AG04449 (cell line): ENCODE data around the gene CASP10.
"Not testable (repeated sequence)": the region's sequence is repeated elsewhere in the genome, so short reads cannot be mapped to it uniquely, and the experiment has no call there.

Source experiments
- CTCF ChIA-PET: fragments of 350-600 bp; formaldehyde crosslinking; extraction: SDS; loops from one replicate; lab custom pipeline; 2021; ENCODE audit warnings: antibody characterized with exemption; lab: Yijun Ruan, JAX
- POLR2A ChIA-PET: fragments of 400-600, 350-600 bp; formaldehyde crosslinking; extraction: SDS; loops from one replicate; lab custom pipeline; 2020; ENCODE audit warnings: antibody characterized with exemption, inconsistent platforms; lab: Yijun Ruan, JAX
- DNase-seq: peaks from one replicate; pipeline ENCODE4 v3.0.0-alpha.2; 2010; ENCODE audit warnings: low read depth, low spot score
- H3K4me3 ChIP-seq: 2 replicates; pipeline ENCODE4 v1.5.1; 2011; ENCODE audit warnings: low read depth, mild to moderate bottlenecking, control low read depth, low read length
- TF ChIP-seq, protein P1 (sequence below): IDR thresholded peaks from one replicate; pipeline ENCODE4 v1.5.1; 2011; ENCODE audit warnings: mild to moderate bottlenecking, moderate library complexity, low read length, control low read depth, inconsistent platforms; ENCODE audit not compliant: insufficient read depth; ENCODE audit errors: missing control alignments

The CASP10 gene, protein sequence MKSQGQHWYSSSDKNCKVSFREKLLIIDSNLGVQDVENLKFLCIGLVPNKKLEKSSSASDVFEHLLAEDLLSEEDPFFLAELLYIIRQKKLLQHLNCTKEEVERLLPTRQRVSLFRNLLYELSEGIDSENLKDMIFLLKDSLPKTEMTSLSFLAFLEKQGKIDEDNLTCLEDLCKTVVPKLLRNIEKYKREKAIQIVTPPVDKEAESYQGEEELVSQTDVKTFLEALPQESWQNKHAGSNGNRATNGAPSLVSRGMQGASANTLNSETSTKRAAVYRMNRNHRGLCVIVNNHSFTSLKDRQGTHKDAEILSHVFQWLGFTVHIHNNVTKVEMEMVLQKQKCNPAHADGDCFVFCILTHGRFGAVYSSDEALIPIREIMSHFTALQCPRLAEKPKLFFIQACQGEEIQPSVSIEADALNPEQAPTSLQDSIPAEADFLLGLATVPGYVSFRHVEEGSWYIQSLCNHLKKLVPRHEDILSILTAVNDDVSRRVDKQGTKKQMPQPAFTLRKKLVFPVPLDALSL

DNA sequence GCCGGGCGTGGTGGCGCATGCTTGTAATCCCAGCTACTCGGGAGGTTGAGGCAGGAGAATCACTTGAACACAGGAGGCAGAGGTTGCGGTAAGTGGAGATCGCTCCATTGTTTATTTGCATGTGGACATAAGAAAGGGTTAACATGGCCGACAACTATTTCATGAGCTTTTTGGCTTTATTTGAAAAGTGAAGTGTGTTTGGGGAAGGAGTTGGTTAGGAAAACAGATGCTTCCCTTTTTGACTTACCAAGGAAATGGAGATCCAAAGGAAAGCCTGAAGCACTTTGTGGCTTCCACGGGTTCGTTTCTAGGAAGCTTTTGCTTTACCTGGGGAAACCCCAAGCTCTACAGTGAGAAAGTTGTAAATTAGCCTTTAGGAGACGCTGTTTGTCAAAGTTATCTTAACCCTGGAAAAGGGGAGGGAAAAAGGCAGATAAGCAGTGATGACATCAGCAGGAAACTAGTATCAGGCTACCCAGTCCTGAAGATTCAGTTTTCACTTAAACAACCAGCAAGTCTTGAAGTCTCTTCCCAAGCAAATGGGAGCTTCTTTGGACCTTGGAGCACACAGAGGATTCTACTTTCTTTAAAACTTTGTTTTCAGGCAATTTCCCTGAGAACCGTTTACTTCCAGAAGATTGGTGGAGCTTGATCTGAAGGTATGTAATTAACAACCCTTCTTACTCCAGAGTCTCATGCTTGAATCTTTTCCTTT lies at the start of gene CASP10:
CASP10 (plus strand) TSS at position 492 of the 715 bp plus-strand sequence. CDS start 2,637 bp downstream, outside the sequence.
- POLR2A ChIA-PET = interaction anchor here (1.2 kb wide), 1 partner anchor 294 kb away, joined by 3 read pairs; the partner anchor contains the start of genes NIF3L1 and PPIL3

DNA sequence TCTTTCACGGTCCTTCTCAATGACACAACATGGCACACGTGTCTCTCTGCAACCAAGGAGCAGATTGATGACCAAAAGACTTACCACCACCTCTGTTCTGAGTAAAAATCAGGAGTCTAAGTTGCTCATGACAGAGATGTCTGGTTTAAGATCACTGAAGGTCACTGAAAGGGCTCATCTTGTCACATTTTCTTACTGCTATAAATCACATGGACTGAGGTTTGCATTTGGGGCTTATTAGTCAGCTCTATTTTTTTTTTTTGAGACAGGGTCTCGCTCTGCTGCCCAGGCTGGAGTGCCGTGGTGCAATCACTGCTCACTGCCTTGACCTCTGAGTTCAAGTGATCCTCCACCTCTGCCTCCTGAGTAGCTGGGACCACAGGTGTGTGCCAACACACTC lies 47.6 kb upstream of the CASP10 start:
- ChIA-PET POLR2A (interaction anchor here (0.8 kb wide), 1 partner anchor 13 kb away, joined by 4 read pairs; no protein-coding TSS in a partner anchor), CTCF (interaction anchor here (1.0 to 1.4 kb wide), 2 partner anchors 12 to 24 kb away, joined by 3 read pairs; no protein-coding TSS in a partner anchor)

More for the DNA sequence above, at the start of gene CASP10:
- CTCF ChIA-PET = interaction anchor here (0.9 to 2.9 kb wide), 7 partner anchors 9 to 281 kb away, joined by 3 to 19 read pairs (median 6); no protein-coding TSS in a partner anchor
- no peak for DNase-seq
- no peak within 1 kb of the TSS for H3K4me3 ChIP-seq
- TF ChIP-seq, protein P1, sequence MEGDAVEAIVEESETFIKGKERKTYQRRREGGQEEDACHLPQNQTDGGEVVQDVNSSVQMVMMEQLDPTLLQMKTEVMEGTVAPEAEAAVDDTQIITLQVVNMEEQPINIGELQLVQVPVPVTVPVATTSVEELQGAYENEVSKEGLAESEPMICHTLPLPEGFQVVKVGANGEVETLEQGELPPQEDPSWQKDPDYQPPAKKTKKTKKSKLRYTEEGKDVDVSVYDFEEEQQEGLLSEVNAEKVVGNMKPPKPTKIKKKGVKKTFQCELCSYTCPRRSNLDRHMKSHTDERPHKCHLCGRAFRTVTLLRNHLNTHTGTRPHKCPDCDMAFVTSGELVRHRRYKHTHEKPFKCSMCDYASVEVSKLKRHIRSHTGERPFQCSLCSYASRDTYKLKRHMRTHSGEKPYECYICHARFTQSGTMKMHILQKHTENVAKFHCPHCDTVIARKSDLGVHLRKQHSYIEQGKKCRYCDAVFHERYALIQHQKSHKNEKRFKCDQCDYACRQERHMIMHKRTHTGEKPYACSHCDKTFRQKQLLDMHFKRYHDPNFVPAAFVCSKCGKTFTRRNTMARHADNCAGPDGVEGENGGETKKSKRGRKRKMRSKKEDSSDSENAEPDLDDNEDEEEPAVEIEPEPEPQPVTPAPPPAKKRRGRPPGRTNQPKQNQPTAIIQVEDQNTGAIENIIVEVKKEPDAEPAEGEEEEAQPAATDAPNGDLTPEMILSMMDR = no peak

DNA sequence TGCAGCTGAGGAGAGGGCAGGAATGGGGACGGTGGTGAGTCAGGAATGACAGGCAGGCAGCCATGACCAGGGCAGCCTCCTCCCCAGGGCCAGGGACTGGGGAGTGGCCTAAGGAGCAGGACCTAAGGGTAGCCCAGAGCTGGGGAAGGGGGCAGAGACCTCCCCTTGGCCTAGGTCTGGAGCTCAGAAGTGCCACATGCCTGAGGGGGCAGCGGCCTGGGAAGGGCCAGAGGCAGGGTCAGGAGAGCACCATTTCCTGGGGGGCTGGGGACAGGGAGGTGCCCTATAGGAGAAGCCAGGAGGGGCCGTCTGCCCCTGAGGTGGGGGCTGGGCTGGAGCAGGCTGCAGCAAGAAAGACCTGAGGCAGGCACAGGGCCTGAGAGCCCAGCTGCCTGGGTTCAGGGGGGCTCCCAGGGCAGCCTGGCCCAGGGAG lies 46.0 kb upstream of the CASP10 start:
- CTCF ChIA-PET = interaction anchor here (0.6 to 1.4 kb wide), 4 partner anchors 11 to 273 kb away, joined by 3 to 4 read pairs (median 3); partner anchors contain the start of gene CLK1
- TF ChIP-seq, protein P1 = no peak
- H3K4me3 ChIP-seq = no peak overlapping the region
- POLR2A ChIA-PET = interaction anchor here (0.8 to 1.4 kb wide), 2 partner anchors 8 to 19 kb away, joined by 3 to 6 read pairs; no protein-coding TSS in a partner anchor
- DNase-seq = no peak

More for the DNA sequence above, 47.6 kb upstream of the CASP10 start:
- no peak overlapping the region for H3K4me3 ChIP-seq
- TF ChIP-seq, protein P1 = no peak
- DNase-seq = no peak

DNA sequence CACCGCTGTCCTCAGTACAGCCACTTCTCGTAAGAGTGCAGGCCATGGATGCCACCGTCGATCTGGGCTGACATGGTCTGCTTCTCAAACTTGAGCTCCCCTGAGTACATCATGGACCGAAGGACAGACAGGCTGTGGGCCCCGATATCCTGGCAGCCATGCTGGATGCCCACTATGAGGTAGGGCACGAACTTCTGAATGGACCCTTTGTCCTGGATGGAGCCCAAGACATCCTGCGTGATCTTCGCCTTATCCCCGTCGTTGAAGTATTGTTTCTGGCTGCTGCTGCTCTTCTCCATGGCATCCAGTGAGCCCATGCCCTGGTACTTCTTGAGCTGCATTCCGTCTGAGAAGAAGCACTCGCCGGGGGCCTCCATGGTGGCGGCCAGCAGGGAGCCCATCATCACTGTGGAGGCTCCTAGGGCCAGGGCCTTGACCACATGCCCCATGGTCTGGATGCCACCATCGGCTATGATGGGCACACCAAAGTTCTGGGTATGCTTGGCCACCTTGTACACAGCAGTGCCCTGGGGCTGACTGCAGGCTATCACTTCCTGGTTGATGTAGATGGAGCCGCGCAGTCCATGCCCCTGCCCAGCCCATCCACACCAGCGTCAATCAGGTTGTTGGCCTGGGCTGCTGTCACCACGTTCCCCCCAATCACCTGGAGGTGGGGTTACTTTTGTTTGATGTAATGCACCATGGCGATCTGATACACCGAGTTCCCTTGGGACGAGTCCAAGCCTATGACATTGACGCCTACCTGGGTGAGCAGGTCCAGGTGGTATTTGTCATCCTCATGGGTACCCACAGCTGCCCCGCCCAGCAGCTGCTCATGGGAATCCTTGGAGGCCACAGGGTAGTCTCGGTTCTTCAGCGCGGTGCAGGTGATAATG lies 45.2 kb upstream of the CASP10 start:
- H3K4me3 ChIP-seq = no peak overlapping the region
- DNase-seq = no peak
- CTCF ChIA-PET = no interaction called here
- TF ChIP-seq, protein P1 = no peak
- POLR2A ChIA-PET = interaction anchor here (1.4 kb wide), 1 partner anchor 20 kb away, joined by 6 read pairs; no protein-coding TSS in a partner anchor

DNA sequence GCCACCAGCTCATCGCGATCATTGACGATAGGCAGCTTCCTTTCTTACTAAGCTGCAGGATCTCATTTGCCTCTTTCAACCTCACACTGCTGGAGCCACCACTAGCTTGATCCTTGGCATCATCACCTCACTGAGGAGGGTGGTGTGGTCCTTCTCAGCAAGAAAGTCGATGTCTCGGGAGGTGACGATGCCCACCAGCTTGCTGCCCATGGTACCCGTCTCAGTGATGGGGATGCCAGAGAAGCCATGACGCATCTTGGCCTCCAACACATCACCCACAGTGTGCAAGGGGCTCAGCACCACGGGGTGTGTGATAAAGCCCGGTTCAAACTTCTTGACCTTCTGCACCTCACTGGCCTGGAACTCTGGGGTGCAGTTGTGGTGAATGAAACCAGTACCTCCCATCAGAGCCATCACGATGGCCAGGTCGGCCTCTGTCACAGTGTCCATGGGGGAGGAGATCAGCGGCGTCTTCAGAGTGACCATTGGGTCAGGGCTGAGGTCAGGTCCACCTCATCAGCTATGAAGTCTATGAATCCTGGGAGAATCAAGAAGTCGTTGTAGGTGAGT lies 44.5 kb upstream of the CASP10 start:
- POLR2A ChIA-PET = no interaction called here
- CTCF ChIA-PET = no interaction called here
- H3K4me3 ChIP-seq = no peak overlapping the region
- TF ChIP-seq, protein P1 = no peak
- no peak for DNase-seq

DNA sequence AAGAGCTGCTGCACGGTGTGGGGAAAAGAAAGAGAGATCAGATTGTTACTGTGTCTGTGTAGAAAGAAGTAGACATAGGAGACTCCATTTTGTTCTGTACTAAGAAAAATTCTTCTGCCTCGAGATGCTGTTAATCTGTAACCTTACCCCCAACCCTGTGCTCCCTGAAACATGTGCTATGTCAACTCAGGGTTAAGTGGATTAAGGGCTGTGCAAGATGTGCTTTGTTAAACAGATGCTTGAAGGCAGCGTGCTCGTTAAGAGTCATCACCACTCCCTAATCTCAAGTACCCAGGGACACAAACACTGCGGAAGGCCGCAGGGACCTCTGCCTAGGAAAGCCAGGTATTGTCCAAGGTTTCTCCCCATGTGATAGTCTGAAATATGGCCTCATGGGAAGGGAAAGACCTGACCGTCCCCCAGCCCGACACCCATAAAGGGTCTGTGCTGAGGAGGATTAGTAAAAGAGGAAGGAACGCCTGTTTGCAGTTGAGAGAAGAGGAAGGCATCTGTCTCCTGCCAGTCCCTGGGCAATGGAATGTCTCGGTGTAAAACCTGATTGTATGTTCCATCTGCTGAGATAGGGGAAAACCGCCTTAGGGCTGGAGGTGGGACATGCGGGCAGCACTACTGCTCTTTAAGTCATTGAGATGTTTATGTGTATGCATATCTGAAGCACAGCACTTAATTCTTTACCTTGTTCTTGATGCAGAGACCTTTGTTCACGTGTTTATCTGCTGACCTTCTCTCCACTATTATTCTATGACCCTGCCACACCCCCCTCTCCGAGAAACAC lies 43.8 kb upstream of the CASP10 start:
- DNase-seq, H3K4me3 ChIP-seq, POLR2A ChIA-PET, CTCF ChIA-PET: not testable (repeated sequence)
